A549 treated with Mapracorat at 1 μM for 4 hours (cell line): Measurements from ENCODE around the gene RAD51AP2. TPM values are rescaled to one million over a fixed set of nuclear protein-coding genes. Genes with fewer than 3 reads are reported as not detected.

Experiments used
- total RNA-seq: library from RNA; stranded (reverse); fragments of 200-300 nt; extraction: Qiagen RNA extraction; gene quantifications from 5 replicates; pipeline ENCODE4 v1.2.3, GENCODE V29; 2022

Gene RAD51AP2
- not detected in 5 replicates for total RNA-seq

DNA sequence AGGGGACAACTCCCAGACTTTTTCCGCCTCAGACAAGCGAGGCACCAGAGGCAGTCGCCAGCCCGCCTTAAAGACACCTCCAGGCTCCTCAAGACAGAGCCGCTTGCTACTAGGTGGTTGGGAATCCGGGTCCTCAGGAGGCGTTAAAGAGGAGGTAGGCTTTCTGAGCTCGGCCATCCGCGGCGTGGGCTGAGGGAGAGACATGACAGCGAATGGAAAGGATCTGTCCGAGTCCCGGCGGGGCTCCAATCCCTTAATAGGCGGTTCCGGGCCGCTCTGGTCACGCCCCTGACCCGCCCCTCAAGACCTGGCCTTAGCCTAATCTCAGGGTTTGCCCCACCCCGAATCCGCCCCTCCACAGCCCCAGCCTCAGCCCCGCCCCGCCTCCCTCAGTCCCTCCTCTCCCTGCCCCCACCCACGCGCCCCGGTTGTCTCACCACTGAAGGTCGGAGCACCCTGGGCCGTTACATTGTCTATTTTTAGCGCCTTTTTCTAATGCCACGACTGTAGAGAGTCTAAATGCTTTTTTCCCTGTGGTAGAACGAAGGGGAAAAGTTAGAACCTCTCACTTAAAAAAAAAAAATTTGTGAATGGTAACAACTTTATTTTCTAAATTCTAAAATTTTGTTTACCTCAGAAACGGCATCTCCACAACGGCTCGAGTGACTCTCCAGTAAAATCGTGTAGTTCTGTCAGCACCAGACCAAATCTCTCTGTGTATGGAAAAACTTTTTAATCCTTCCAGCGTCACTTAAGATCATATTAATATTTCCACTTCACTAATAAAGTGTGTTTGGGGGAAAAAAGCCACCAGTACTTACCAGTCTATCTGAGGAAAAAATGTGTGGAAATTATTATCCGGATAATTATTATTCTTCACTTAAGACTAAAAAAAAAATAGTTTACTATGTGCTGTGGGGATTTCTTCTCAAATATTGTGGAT lies at the start of gene RAD51AP2:
TSS of gene RAD51AP2 (minus strand) at position 229 of the 943 bp plus-strand sequence. CDS start at position 204, 25 bp downstream.

DNA sequence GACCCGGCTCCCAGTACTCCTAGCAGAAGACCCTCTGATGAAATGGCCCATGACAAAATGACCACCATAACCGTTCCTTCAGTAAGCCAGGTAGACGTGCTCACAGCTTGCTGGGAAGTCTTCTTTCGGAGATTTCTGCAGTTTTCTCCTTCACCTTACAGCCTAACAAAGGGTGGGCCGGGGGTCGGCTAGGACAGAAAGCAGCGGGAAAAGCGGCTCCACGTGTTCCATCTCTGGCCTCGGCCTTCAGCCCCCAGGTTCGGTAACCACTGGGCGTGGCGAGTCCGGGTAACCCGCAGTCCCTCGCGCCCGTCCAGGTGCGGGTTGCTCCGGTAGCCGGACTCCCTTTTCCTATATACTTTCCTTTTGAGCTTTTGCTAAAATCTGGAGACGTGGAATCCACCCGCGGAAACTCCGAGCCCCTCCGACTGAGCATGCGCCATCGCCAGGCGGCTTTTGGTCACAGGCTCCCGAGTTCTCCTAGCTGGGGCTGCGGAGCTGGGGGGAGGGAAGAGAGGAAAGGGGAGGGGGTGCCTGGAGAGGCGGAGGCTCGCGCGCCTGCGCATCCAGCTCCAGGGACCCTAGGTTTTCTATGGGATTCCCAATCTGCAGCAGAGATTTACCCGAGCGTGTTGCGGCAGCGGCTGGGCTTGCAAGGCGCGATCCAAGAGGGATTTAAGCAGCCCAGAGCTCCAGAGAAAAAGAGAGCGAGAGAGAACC lies 22.0 kb upstream of the RAD51AP2 start, which contains the start of gene VSNL1:
TSS of gene VSNL1 (plus strand) at position 604 of the 720 bp plus-strand sequence. CDS start 51,379 bp downstream, outside the sequence.

Other genes with a start within 250 kb of the RAD51AP2 start
- not detected in 5 replicates for gene VSNL1, start 22.3 kb upstream of the RAD51AP2 start, total RNA-seq
- gene SMC6, start 235.4 kb upstream of the RAD51AP2 start, total RNA-seq = 23.6 to 31.6 TPM (median 30.5 TPM) in 5 replicates
- 9.8 to 13.9 TPM (median 12.4 TPM) in 5 replicates for gene GEN1, start 235.7 kb upstream of the RAD51AP2 start, total RNA-seq